Measurements from ENCODE around the gene RXYLT1.
"Not testable (repeated sequence)": the region's sequence is repeated elsewhere in the genome, so short reads cannot be mapped to it uniquely, and the experiment has no call there.

Gene RXYLT1, protein sequence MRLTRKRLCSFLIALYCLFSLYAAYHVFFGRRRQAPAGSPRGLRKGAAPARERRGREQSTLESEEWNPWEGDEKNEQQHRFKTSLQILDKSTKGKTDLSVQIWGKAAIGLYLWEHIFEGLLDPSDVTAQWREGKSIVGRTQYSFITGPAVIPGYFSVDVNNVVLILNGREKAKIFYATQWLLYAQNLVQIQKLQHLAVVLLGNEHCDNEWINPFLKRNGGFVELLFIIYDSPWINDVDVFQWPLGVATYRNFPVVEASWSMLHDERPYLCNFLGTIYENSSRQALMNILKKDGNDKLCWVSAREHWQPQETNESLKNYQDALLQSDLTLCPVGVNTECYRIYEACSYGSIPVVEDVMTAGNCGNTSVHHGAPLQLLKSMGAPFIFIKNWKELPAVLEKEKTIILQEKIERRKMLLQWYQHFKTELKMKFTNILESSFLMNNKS

DNA sequence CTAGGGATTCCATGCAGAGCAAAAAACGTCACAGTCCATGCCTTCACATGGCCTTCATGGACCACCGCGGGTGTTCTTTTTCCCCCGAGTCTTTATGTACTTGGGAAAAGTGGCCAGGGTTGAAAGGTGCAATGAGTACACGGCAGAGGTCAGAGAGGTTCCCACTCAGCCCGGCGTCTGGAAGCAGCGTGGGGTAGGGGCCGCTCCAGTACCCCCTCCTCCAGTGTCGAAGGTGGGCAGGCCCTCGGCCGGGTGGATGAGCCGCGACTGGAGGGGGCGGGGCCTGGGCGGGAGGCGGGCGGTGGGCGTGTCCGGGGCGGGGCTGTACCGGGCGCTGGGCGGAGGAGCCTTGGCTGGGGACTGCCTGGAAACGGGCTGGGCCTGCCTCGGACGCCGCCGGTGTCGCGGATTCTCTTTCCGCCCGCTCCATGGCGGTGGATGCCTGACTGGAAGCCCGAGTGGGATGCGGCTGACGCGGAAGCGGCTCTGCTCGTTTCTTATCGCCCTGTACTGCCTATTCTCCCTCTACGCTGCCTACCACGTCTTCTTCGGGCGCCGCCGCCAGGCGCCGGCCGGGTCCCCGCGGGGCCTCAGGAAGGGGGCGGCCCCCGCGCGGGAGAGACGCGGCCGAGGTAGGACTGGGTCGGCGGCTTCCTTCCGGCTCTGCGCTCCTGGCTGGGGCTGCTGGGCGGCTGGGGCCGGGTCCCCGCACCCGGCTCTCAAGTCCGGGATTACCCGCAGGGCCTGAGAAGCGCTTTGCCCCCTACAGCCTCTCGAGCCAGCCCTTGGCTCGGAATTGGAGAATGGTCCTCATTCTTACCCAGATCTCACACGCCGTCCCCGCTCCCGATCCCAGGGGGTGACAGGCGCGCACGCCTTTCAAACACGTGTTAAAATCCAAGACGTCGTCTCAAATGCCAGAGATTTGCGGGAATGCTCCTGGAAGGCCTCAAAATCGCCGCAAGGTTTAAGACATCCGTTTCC is at the start of gene RXYLT1:
TSS of gene RXYLT1 (plus strand) at position 412 of the 984 bp plus-strand sequence. CDS start at position 464, 52 bp downstream.
- DNase-seq: peak; percentile 78

- not testable (repeated sequence) for DNase-seq
These were observed 46.9 kb upstream of the RXYLT1 start for GRCh38 chr12:63732779-63733178.

DNA sequence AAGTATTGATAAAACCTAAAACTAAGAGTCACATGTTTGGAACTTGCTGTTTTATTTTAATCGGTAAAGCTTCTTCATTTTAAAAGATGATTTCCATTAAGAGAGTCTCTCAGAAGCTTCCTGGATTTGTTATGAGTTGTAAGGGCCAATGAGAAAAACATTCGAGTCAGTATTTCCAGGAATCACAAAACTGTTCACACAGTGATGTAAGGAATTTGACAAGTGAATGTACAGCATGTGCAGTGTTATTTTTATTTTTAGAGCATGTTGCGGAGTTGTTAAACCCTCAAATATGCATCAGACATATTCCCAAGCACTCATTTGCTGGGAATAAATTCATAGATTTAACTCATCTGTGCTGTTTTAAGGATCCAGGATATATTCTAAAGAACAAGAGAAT is 46.1 kb upstream of the RXYLT1 start:
- DNase-seq: not testable (repeated sequence)

DNA sequence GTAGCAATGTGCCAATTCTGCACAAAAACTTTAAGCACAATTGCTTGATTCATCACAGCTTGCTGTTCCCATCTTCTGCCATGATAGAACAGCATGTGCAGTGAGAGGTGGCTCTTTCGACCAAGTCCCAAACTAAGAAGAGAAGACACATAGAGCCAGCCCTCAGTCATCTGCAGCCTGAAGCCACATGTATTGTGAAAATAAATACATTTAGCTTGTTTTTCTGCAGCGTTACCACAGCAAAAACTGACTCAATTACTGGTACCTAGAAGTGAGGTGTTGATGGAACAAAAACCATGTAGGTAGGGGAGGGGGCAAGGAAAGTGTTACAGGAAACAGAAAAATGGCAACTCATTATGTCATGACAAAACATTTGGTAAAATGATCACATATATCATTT is 39.2 kb upstream of the RXYLT1 start:
- DNase-seq: not testable (repeated sequence)

- not testable (repeated sequence) for DNase-seq
These were observed 38.3 kb upstream of the RXYLT1 start for GRCh38 chr12:63741431-63741830.

- not testable (repeated sequence) for DNase-seq
These were observed 35.6 kb upstream of the RXYLT1 start for GRCh38 chr12:63744110-63744509.

- DNase-seq: not testable (repeated sequence)
These were observed 33.2 kb upstream of the RXYLT1 start for GRCh38 chr12:63746470-63746869.

DNA sequence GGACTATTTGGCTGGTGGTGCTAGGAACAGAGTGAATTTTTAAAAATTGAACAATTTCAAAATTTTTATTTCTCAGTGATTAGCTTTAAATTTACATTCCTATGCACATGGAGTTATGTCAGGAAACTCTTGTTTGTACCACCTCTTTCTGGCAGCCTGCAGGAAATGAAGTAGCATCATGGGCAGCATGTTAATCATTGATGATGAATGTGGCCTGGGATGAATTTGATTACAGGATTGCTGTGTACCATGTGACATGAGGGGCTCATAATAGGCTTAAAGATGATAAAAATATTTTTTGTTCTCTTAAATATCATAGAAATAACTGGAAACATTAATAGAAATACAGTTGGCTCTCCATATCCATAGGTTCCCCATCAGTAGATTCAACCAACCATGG is 32.6 kb upstream of the RXYLT1 start:
- not testable (repeated sequence) for DNase-seq

GRCh38 chr12:63747553-63747952 is 32.2 kb upstream of the RXYLT1 start:
- DNase-seq: no peak

- DNase-seq: no peak
These were observed 27.4 kb upstream of the RXYLT1 start for GRCh38 chr12:63752283-63752682.

DNA sequence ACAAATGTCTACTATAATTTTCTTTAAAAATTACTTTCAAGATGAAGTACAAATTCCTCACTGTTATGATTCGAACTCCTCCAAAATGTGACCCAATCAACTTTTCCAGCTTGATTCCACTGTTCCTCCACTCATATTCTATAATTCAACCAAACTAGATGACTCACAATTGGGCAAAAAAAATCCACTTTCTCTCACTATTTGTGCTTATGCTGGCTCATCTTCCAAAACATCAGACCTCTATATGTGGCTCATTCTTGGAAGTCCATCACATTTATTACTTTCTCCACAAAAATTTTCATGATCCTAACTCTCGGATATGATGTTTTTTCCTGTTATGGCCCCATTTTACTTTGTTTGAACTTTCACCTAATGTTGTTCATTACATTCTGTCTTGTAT is 26.9 kb upstream of the RXYLT1 start:
- no peak for DNase-seq

GRCh38 chr12:63753743-63754142 is 26.0 kb upstream of the RXYLT1 start:
- no peak for DNase-seq

DNA sequence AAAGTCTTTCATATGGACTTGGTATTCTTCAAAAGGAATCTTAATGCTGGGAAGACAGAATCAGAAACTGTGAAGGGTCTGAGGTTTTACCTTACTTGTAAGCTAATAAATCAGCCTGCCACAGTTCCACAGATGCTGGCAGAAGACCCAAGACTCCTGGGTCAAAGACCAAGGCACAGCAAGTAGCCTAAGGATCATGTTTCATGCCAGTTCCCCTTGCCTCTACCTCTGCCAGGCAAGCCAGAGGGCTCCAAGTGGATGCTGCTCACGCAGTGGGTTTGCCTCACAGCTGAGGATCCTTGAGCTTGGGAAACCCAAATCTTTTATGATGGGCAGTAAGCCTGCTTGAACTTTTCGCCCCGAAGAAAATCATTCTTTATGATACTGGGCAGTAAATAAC is 15.2 kb upstream of the RXYLT1 start:
- DNase-seq: no peak

GRCh38 chr12:63766498-63766897 is 13.2 kb upstream of the RXYLT1 start:
- DNase-seq: no peak

DNA sequence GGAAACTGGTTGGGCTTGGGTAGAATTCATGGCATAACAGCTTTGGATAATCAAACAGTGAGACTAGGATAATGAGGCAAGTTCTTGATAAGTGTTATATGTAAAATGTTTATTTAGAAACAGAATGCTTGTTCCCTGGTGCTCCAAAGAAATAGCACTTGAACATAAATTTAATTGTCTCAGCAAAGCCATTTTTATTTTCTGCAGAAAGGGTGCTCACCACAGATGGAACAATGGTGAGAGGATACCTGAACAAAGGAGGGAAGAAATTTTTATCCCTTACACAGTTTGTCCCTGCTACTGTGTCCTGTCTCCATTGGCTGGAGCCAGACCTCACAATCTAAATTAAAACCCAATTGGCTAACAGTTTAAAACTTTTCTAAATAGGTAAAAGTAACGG is 9.3 kb upstream of the RXYLT1 start:
- no peak for DNase-seq

GRCh38 chr12:63777340-63777739 is 2.4 kb upstream of the RXYLT1 start:
- DNase-seq: no peak

DNA sequence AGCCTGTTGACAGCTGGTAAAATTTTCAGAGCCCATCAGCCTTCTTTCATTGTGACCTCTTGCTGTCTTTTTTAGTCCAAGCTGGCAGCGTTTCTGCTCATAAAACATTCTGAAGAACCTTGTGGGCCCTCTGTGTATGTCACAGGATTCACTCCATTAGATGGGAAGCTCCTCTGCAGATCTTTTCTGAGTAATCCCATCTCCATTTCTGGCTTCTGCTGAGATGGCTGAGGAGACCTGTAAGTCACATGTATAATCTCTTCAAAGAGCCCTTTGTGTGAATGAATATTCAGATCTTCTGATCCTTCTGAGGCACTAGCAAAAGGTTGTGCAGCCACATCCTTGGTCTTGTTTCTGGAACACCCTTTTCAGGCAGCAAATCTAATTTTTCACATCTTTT is 2.8 kb downstream of the RXYLT1 start:
- DNase-seq: no peak

DNA sequence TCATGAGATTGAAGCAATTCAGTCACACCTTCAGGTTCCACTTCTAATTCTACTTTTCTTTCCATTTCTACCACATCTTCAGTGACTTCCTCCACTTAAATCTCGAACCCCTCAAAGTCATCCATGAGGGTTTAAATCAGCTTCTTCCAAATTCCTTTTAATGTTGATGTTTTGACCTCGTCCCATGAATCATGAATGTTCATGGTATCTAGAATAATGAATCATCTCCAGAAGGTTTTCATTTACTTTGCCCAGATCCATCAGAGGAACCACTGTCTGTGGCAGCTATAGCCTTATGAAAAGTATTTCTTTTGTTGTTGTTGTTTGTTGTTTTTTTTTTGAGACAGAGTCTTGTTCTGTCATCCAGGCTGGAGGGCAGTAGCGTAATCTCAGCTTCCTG is 7.6 kb downstream of the RXYLT1 start:
- no peak for DNase-seq

DNA sequence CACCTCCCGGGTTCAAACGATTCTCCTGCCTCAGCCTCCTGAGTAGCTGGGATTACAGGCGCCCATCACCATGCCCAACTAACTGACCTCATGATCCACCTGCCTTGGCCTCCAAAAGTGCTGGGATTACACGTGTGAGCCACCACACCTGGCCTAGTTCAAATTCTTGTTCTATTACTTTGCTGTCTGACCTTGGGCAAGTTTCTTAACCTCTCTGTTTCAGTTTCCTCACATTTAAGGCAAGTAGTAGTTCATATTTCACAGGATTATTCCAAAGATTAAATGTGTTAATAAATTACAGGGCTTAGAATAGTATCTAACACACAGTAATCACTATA is 10.9 kb downstream of the RXYLT1 start:
- no peak for DNase-seq

- DNase-seq: peak; percentile 15
These were observed 12.6 kb downstream of the RXYLT1 start for GRCh38 chr12:63792338-63792737.

DNA sequence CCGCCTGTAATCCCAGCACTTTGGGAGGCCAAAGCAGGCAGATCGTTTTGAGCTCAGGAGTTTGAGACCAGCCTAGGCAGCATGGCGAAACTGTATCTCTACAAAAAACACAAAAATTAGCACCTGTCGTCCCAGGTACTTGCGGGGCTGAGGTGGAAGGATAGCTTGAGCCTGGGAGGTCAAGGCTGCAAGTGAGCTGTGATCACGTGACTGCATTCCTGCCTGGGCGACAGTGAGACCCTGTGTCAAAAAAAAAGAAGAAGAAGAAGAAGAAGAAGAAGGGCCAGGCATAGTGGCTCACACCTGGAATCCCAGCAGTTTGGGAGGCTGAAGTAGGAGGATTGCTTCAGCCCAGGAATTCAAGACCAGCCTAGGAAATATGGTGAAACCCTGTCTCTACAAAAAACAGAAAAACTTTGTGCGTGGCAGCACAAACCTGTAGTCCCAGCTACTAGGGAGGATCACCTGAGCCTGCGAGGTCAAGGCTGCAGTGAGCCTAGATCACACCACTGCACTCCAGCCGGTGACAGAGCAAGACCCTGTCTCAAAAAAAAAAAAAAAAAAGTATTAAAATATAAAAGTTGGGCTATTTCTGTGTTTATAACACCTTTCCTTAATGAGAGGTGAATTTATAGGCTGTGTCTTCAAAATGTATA is 15.5 kb downstream of the RXYLT1 start:
- DNase-seq: no peak

GRCh38 chr12:63795944-63796343 is 16.2 kb downstream of the RXYLT1 start:
- no peak for DNase-seq

DNA sequence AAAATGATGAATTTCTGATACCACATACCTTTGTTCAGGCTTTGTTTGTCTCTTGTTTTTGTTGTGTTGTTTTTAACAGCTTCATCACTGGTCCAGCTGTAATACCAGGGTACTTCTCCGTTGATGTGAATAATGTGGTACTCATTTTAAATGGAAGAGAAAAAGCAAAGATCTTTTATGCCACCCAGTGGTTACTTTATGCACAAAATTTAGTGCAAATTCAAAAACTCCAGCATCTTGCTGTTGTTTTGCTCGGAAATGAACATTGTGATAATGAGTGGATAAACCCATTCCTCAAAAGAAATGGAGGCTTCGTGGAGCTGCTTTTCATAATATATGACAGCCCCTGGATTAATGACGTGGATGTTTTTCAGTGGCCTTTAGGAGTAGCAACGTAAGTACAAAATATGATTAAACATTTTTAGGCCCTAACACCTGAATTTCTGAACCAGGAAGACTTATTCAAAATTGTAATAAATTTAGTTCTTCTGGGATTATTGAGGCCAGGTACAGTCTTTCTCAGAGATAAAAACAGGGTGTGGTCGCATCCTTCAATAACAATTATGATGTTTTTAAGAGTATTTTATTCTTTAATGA is 22.4 kb downstream of the RXYLT1 start:
- no peak for DNase-seq
